ENCODE results near the gene EPSTI1.
A peak's percentile ranks its signal among the peaks of the same experiment; 100 is the strongest.
"Not testable (repeated sequence)": the region's sequence is repeated elsewhere in the genome, so short reads cannot be mapped to it uniquely, and the experiment has no call there.

EPSTI1 gene, protein sequence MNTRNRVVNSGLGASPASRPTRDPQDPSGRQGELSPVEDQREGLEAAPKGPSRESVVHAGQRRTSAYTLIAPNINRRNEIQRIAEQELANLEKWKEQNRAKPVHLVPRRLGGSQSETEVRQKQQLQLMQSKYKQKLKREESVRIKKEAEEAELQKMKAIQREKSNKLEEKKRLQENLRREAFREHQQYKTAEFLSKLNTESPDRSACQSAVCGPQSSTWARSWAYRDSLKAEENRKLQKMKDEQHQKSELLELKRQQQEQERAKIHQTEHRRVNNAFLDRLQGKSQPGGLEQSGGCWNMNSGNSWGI

DNA sequence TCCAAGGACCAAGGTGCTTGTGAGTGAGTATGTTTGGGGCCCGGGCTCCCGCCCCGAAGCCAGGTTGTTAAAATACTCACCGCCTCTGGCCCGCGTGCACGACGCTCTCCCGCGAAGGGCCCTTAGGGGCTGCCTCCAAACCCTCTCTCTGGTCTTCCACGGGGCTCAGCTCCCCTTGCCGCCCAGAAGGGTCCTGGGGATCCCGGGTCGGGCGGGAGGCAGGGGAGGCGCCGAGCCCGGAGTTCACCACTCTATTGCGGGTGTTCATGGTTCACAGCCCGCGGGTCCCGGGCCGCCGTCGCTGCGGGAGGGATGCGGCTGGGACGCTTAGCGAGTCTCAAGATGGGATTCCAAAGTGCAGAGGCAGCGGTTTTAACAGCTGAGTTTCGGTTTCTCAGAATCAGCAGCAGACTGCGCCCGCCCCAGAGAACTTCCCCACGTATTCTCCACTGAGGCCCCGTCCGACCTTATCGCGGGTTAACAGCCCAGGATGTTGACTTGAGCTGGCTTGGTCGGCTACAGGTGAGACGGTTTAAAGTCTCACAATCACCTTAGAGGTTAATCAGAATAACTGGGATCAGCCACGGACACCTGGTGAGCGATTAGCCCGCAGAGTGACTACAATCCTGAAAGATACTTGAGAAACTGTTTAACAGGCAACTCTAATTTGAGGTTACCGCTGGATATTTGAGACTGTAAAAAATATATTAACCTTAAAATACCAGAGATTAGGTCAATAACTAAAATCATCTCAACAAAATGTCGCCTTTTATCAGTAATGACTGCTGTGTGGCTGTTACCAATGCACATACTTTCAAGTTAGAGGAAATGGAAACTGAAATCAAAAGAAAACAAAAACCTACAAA is at the start of gene EPSTI1:
Gene EPSTI1 (minus strand): TSS at position 344 of the 866 bp plus-strand sequence. CDS start 76 bp downstream, at position 268.
- peak; percentile 86 for DNase-seq

DNA sequence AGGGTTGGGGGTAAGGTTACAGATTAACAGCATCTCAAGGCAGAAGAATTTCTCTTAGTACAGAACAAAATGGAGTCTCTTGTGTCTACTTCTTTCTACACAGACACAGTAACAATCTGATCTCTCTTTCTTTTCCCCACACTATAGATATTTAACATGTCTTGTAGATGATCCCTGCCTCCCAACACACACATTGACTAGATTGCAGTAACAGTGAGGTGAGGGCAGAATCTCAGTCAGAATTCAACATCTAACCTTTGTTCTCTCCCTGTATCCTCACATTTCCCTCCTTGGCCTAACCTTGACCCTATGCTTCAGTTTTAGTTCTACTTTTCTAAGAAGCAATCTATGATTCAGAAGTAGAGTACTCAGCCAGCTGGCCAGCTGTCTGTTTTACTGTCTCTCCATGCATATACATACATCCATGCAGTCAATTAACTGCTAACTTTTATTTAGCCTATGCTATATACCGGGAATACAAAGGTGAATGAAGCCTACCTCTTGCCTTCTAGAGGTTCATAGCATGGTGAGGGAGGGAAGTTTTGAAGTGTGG is 49.4 kb upstream of the EPSTI1 start:
- no peak for DNase-seq

- DNase-seq, result not testable (repeated sequence)
These were observed 48.7 kb upstream of the EPSTI1 start for GRCh38 chr13:43040581-43041368.

- DNase-seq, result no peak
These were observed 47.9 kb upstream of the EPSTI1 start for GRCh38 chr13:43039966-43040365.

DNA sequence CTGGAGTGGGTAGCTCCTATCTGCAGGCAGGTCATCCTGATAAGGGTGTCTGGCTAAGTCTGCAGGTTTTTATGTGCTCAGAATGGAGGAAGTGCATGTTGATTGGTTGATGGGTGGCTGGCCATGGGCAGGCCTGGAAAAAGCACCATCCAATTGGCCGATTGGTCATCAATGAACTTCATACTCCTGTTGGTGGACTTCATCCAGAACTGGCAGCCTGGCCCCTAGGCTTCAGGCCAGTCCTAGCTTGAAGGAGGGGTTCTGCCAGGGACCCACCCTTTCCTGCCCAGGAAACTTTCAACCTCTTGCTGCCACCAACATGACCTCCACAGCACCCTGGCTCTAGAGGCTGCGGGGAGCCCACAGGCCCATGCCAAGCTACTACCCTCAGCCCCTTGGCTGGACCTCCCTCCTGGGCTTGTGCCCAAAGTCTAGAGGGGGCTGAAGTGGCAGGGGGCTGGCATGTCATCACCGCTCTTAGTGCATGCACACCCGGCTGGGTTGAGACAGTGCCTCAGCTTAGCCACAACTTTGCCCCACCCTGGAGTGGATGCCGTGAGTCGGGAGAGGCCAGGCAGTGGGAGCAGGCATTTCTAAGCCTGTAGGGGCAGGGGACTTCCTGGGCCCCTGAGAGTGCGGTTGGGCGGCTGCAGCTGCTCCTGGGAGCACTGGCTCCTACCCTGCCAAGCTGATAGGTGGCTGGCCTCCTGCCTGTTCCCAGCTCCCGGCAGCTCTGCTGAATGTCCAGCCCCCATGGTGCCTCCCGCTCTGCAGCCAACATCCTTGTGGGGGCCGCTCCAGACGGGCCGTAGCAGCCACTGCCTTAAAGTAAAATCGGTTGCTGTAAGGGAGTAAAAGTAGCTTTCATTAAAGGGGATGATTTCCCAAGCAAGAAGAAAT is 44.6 kb upstream of the EPSTI1 start:
- no peak for DNase-seq

DNA sequence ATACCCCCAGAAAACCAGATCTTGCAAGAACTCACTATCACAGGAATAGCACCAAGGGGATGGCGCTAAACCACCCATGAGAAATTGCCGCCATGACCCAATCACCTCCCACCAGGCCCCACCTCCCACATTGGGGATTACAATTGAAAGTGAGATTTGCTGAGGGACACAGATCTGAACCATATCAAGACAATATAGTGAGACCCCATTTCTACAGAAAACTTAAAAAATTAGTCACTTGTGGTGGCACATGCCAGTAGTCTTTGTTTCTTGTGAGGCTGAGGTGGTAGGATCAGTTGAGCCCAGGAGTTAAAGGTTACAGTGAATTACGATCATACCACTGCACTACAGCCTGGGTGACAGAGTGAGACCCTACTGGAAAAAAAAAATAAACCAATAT is 41.0 kb upstream of the EPSTI1 start:
- DNase-seq, result no peak

DNA sequence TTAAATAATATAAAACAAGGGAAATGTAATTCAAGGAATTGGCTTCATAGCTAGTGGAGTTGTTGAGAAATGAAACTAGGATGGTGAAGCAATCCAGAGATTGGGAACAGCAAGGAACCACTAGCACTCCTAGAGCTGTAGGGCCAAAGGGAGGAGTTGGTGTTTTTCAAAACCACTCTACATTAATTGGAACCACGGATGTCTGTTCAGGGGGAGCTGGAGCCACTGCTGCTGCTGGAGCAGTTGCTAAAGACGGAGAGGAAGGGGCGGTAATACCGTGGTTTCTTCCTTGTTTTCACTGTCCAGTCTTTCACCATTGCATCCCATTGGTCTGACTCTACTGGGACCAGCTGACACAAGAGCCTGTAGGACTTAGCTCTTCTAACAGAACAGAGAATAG is 39.8 kb upstream of the EPSTI1 start:
- DNase-seq, result no peak

DNA sequence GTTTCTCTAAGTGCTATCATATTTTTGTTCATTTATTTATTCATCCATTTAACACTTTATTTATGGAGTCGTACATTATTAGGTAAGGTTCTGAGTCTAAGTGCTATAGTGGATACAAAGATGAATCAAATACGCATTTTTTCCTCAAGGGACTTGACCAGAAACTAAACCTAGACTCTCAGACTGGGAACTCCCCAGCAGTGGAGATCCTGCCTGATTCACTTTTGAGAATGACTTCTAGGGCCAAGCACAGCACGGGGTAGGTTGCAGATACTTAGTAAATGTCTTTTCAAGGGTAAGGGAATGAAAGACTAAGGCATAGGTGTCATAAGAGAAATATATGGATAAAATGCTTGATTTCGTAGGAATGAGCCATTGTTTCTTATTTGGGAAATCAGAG is 38.5 kb upstream of the EPSTI1 start:
- DNase-seq, result no peak

DNA sequence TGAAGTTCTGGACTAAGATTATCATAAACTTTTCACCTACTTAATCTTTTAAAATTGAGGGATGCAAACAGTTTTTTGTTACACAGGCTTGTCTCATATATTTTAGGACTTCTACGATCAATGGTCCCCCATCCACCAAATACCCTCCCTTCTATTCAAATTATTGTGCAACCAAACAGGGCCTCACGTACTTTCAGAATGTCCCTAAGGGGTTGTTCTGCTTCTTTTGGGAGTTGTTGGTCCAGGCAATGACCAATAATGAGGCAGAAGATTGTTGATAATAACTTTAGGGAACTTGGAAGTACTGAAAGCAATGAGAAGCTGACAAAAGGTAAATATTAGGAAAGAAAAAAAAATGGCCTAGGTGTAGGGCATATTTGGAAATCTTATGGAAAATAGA is 34.2 kb upstream of the EPSTI1 start:
- no peak for DNase-seq

DNA sequence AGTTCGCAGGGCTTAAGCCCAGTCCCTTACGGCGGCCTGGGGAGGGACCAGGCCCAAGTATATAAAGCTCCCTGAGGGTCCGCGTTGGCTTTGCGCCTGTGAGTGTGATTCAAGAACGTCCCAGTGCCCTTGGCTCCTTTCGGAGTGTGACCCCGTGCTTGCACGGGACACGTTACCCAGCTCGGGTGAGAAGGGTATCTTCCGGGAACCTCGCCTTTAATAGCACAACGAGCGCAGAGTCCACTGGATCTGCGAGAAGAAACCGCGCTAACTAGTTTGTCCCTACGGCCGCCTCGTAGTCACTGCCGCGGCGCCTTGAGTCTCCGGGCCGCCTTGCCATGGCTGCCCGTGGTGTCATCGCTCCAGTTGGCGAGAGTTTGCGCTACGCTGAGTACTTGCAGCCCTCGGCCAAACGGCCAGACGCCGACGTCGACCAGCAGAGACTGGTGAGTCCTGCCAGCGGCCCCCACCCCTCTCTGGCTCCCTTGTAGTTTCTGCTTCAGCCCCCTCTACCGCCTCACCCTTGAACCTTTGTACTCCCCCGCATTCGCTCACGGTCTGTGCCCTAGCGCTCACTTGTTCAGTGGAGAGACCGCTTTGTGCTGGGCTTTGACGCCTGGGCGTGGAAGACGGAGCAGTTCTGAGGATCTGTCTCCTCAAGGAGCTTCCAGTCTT is 31.4 kb upstream of the EPSTI1 start, which contains the start of gene DNAJC15:
Gene DNAJC15 (plus strand): TSS at position 298 of the 675 bp plus-strand sequence. CDS start 41 bp downstream, at position 339.
- peak; percentile 88 for DNase-seq

DNA sequence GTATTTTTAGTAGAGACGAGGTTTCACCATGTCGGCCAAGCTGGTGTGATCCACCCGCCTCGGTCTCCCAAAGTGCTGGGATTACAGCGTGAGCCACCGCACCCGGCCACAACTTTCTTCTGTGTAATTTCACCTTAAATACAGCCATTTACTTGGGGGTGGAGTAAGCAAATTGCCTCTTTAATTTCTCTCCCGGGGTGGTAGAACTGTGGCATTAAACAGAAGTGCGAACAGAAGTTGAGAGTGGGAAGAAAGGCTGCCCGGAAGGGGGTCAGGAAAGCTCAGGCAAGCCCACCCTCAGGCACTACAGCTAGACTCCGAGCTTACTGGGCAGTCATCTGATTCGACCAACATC is 30.9 kb upstream of the EPSTI1 start:
- DNase-seq, result no peak

DNA sequence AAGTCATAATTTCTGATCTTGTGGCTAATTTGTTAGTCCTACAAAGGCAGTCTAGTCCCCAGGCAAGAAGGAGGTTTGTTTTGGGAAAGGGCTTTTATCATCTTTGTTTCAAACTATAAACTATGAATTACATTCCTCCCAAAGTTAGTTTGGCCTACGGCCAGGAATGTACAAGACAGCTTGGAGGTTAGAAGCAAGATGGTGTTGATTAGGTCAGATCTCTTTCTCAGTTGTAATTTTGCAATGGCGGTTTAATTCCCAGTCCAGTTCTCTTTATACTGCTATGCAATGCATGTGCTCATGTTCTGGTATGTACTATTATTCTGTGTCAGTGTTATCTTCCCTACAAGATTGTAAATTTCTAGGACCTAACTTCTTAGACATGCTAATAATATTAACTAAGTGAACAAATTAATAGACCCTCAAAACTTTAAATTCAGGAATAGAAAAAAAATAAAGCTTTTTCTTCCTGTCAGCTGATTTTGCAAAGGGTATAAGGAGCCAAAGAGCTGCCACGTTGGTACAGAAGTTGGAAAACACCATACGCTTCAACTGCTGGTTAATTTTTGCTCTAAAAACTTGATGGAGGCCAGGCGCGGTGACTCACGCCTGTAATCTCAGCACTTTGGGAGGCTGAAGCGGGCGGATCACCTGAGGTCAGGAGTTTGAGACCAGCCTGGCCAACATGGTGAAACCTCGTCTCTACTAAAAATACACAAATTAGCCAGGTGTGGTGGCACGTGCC is 30.1 kb upstream of the EPSTI1 start:
- DNase-seq, result no peak

DNA sequence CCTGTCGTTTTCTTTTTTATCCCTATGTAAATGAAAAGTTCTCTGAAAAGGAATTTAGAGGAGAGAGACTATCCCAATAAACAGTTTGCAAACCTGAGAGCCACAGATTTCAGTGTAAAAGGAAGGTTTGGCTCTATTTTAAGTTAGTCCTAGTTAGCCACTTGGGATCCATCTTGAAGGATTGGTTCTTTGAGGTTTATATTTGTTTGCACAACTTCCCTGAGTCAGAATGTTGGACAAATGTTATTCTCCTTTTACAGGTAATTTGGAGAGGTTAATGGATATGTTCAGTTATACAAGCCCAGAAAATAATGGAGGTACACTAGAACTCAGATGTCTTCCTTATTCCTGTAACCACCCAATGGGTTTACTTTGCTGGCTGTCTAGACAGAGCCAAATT is 28.8 kb upstream of the EPSTI1 start:
- no peak for DNase-seq

DNA sequence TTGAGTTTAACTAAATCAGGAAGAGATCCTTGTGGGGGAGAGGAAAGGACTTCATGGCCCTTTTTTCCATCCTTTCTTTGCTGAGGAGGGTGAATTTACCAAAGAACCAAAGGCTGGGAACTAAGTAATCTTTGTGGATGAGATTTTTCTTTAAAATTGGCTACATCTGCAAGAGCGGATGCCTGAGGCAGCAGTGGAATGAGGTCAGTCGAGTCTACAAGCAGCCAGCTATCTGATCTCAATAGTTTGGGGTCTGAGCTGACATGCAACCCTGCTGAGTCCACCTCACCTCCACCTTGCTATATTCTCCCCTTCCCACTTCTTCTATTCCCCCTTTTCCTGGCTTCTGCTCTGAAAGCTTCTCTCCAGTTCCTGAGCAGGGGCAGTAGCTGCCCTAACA is 27.8 kb upstream of the EPSTI1 start:
- DNase-seq, result no peak

DNA sequence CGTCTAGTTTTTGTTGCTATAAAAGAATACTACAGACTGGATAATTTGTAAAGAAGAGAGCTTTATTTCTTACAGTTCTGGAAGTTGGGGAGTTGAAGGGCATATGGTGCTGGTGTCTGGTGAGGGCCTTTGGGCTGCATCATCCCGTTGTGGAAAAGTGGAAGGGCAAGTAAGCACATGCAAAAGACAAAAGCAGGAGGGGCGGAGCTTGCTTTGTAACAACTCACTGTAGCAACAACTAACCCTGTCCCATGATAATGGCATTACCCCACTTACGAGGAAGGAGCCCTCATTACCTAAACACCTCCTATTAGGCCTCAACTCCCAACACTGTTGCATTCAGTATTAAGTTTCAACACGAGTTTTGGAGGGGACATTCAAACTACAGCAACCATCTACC is 24.2 kb upstream of the EPSTI1 start:
- no peak for DNase-seq

DNA sequence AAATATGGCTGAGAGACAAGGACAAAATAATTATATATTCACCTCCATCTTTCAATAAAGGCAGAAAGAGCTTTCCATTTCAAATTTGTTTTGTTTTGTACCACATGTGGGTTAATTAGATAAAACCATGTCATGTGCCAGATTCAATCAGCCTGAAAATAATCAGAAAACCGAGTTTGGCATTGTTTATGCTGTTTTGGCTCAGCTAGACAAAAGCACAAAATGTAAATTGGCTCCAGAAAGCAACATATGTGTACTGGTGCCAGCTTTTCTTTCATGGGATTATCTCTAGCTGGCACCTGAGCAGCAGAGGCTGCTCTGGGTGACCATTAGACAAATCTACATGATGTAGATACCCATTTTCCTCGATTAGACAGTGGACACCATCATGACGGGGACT is 22.1 kb upstream of the EPSTI1 start:
- no peak for DNase-seq

DNA sequence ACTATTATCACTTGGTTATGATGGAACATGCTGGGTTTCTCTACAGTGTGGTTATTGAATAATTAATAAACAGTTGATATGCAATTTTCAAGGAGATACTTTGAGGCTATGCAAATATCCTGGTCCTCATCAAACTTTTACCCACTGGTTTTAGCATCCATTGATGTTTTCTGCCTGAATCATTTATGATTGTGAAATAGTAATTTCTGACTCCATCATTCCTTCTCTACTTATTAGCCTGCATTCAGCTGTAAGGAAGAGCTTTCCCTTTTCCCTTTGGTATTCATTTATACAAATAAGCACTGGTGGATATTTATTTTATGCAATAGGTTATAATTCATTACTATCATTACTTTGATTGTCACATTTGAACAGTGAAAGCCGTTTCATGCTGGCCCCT is 17.5 kb upstream of the EPSTI1 start:
- no peak for DNase-seq

DNA sequence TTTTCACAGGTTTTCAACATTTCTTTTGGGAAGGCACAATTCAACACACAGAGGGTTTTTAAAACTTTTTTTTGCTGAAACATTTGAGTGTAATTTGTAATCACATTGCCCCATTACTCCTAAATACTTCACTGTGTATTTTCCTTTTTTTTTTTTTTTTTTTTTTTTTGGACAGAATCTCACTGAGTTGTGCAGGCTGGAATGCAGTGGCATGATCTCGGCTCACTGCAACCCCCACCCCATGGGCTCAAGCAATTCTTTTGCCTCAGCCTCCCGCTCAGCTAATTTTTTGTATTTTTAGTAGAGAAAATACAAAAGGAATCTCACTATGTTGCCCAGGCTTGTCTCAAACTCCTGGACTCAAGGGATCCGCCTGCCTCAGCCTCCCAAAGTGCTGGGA is 16.6 kb upstream of the EPSTI1 start:
- no peak for DNase-seq

- DNase-seq, result no peak
These were observed 15.0 kb upstream of the EPSTI1 start for GRCh38 chr13:43006893-43007631.
